ENCODE data around the gene PBXIP1. TPM values are rescaled to one million over a fixed set of nuclear protein-coding genes. Genes with fewer than 3 reads are reported as not detected.

The PBXIP1 gene
- total and polyA plus RNA-seq, 11 donors: 36.9 to 70.4 (median 51.5) TPM

- H3K36me3 ChIP-seq: peaks cover 0 to 20% (median 15%) of the 10 kb centered on the region in 9 donors
- H3K4me1 ChIP-seq: peaks cover 8 to 73% (median 49%) of the 10 kb centered on the region in 12 donors
- H3K4me3 ChIP-seq: peak overlapping the region; percentile 38 to 82 (median 61)
- DNase-seq (peak in 4 of 5 donors; percentile 49 to 65 (median 64)), ATAC-seq (peak in 3 of 4 donors; percentile 0 to 34 (median 25))
- no peak for TF ChIP-seq CTCF (IDR thresholded peaks at IDR 0.05)
- no peak for TF ChIP-seq POLR2A (IDR thresholded peaks at IDR 0.05)
- peak overlapping the region; percentile 59 to 85 (median 79) for H3K27ac ChIP-seq
- H3K9me3 ChIP-seq: no peaks in the 10 kb centered on the region
- 3 to 9% (median 5%) methylated on average over 5 to 6 of the region's 6 CpGs for WGBS, 4 donors
- H3K27me3 ChIP-seq: no peaks in the 10 kb centered on the region
- intact Hi-C loops (cut with DNase I): loop anchor here in 5 of 10 donors (5.0 to 10.0 kb wide), 4 partner anchors 61 to 126 kb away; partner anchors contain the start of genes EFNA4 (in 2 of the 5) and ADAM15 (in 1 of the 5)
These were observed 644 bp upstream of the PBXIP1 start for GRCh38 chr1:154956544-154956941.

GRCh38 chr1:154955039-154955717, 721 bp downstream of the PBXIP1 start:
- peak overlapping the region in 11 of 12 donors; percentile 70 to 85 (median 80) for H3K27ac ChIP-seq
- ATAC-seq (peak in 1 of 4 donors; percentile 8), DNase-seq (peak in 3 of 5 donors; percentile 38 to 68 (median 51))
- 10 to 18% (median 13%) methylated on average over 4 of the region's 4 CpGs for WGBS, 4 donors
- H3K27me3 ChIP-seq: no peaks in the 10 kb centered on the region
- TF ChIP-seq CTCF (IDR thresholded peaks at IDR 0.05): no peak
- no peak for TF ChIP-seq POLR2A (IDR thresholded peaks at IDR 0.05)
- intact Hi-C loops (cut with DNase I): loop anchor here in 5 of 10 donors (5.0 to 10.0 kb wide), 4 partner anchors 62 to 127 kb away; partner anchors contain the start of genes EFNA4 (in 2 of the 5) and ADAM15 (in 1 of the 5)
- peak overlapping the region; percentile 38 to 82 (median 61) for H3K4me3 ChIP-seq
- no peaks in the 10 kb centered on the region for H3K9me3 ChIP-seq
- peaks cover 8 to 69% (median 40%) of the 10 kb centered on the region in 12 donors for H3K4me1 ChIP-seq
- H3K36me3 ChIP-seq: peaks cover 0 to 31% (median 26%) of the 10 kb centered on the region in 9 donors

GRCh38 chr1:154954541-154954940, 1.4 kb downstream of the PBXIP1 start:
- H3K4me3 ChIP-seq: peak overlapping the region in 5 of 12 donors; percentile 56 to 82 (median 78)
- no peak for DNase-seq
- H3K27me3 ChIP-seq: no peaks in the 10 kb centered on the region
- H3K36me3 ChIP-seq: peaks cover 0 to 32% (median 25%) of the 10 kb centered on the region in 9 donors
- 68 to 88% (median 75%) methylated on average over 3 of the region's 3 CpGs for WGBS, 4 donors
- TF ChIP-seq CTCF (IDR thresholded peaks at IDR 0.05): no peak
- no peak for TF ChIP-seq POLR2A (IDR thresholded peaks at IDR 0.05)
- intact Hi-C loops (cut with DNase I): loop anchor here in 1 of 10 donors (10.0 kb wide), 1 partner anchor 100 kb away; the partner anchor contains the start of gene ADAM15
- H3K27ac ChIP-seq: peak overlapping the region in 1 of 12 donors; percentile 85
- no peak for ATAC-seq
- H3K9me3 ChIP-seq: no peaks in the 10 kb centered on the region
- peaks cover 8 to 65% (median 39%) of the 10 kb centered on the region in 12 donors for H3K4me1 ChIP-seq

GRCh38 chr1:154953611-154954038, 2.3 kb downstream of the PBXIP1 start:
- 52 to 57% (median 54%) methylated on average over 2 of the region's 2 CpGs for WGBS, 4 donors
- peaks cover 8 to 64% (median 39%) of the 10 kb centered on the region in 12 donors for H3K4me1 ChIP-seq

More at GRCh38 chr1:154953611-154954038, 2.3 kb downstream of the PBXIP1 start:
- peak in 1 of 5 donors; percentile 17 for DNase-seq
- TF ChIP-seq CTCF (IDR thresholded peaks at IDR 0.05) (no peak), POLR2A (IDR thresholded peaks at IDR 0.05) (no peak)
- Histone ChIP-seq H3K4me3 (peak overlapping the region in 1 of 12 donors; percentile 16), H3K36me3 (peaks cover 0 to 29% (median 17%) of the 10 kb centered on the region in 9 donors), H3K27me3 (no peaks in the 10 kb centered on the region), H3K27ac (peak overlapping the region in 1 of 12 donors; percentile 85), H3K9me3 (no peaks in the 10 kb centered on the region)
- intact Hi-C loops (cut with DNase I): loop anchor here in 1 of 10 donors (10.0 kb wide), 1 partner anchor 101 kb away; the partner anchor contains the start of gene ADAM15
- no peak for ATAC-seq

Data from heart left ventricle (tissue), 16 donors.